ENCODE data around the gene CEP131. TPM values are rescaled to one million over a fixed set of nuclear protein-coding genes. Genes with fewer than 3 reads are reported as not detected.
A peak's percentile ranks its signal among the peaks of the same experiment; 100 is the strongest.
"Not testable (repeated sequence)": the region's sequence is repeated elsewhere in the genome, so short reads cannot be mapped to it uniquely, and the experiment has no call there.

Gene CEP131
- total and polyA plus RNA-seq, 7 experiments from 2014 or later, result 2.7 to 13.0 (median 9.7) TPM

DNA sequence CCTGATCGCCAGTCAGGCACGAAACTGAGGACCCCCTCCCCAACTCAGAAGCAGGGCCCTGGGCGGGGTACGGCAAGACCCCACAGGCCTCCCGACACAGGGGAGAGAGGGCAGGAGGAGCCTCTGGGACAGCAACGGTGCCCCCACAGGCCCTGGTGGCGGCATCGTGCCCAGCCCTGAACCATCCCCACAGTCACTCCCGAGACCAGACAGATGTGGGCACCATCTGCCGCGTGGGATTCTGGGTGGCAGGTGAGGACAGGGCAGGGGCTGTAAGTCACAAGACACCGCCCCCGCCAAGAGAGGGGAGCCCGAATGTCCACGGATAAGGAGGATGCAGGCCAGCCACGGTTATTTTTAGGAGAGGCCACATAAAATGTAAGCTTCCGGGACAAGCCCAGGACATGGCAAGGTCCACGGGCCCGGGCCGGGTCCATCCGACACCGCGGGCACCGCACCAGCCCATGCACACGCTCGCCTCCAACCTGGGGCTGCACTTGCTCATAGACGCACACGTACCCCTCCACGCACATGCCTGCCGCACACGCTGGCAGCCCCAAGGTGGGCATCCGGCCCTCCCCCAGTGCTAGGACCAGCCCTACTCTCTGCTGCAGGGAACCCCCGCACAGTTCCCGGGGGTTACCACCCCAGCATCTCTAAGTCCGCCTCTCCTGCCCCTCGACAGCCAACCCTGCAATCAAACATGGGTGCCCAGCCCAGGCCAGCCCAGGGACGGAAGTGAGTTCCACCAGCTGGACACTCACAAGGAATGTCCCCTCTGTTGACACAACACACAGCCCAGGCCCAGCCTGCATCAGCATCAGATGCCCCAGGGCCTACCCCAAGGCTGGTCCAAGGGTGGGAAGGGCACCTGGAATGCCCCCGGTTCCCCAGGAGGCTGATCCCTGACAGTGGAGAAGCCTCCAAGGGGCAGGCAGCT is 65.6 kb downstream of the CEP131 start:
- DNase-seq, result no peak
- no peaks in the 10 kb centered on the region for H3K36me3 ChIP-seq (ENCODE audit: control insufficient read depth in 2 of 3, insufficient read depth in 3 of 3, low read length in 3 of 3)
- Mint-ChIP-seq H3K4me3 (no peak overlapping the region), H3K36me3 (no peaks in the 10 kb centered on the region), H3K9me3 (no peaks in the 10 kb centered on the region), H3K4me1 (peaks cover 0 to 5% (median 0%) of the 10 kb centered on the region in 7 donors), H3K27ac (no peak overlapping the region), H3K27me3 (peaks cover 0 to 12% (median 6%) of the 10 kb centered on the region in 5 donors)
- CTCF ChIA-PET, result no interaction called here
- no peaks in the 10 kb centered on the region for H3K27me3 ChIP-seq (ENCODE audit: control insufficient read depth in 2 of 2, insufficient read depth in 2 of 2, low read length in 2 of 2)
- H3K4me1 ChIP-seq (ENCODE audit: control insufficient read depth in 2 of 2, insufficient read depth in 2 of 2, low read length in 2 of 2), result no peaks in the 10 kb centered on the region
- no peaks in the 10 kb centered on the region for H3K9me3 ChIP-seq (ENCODE audit: control insufficient read depth in 2 of 3, low read length in 3 of 3)
- ATAC-seq, result no peak
- H3K4me3 ChIP-seq (ENCODE audit: low read length), result no peak overlapping the region
- POLR2A ChIA-PET, result no interaction called here
- no peak overlapping the region for H3K27ac ChIP-seq (ENCODE audit: low read depth, low read length)
- intact Hi-C loops (cut with micrococcal nuclease), result no loop called here

DNA sequence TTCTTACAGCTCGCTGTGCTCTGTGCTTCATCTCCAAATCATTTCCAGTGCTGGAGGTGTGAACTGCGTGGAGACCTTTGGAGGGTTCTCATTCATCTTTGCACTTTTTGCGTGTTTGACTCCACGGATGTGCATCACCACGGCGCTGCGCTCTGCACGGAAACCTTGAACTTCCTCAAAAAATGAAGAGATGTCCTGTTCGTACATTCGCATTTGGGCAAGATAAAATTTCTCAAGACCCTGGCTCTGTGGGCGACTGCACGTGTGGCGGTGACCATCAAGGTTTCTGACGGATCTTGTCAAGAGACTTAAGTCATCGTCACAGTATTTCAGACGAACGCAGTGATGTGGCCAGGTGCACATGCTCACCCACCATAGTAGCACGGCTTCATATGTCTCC is 67.8 kb downstream of the CEP131 start:
- Mint-ChIP-seq H3K4me1 (no peaks in the 10 kb centered on the region), H3K4me3 (no peak overlapping the region), H3K27me3 (peaks cover 0 to 8% (median 5%) of the 10 kb centered on the region in 5 donors), H3K36me3 (no peaks in the 10 kb centered on the region), H3K27ac (peak overlapping the region in 1 of 9 donors; percentile 51), H3K9me3 (no peaks in the 10 kb centered on the region)
- CTCF ChIA-PET, result no interaction called here
- no peaks in the 10 kb centered on the region for H3K36me3 ChIP-seq (ENCODE audit: control insufficient read depth in 2 of 3, insufficient read depth in 3 of 3, low read length in 3 of 3)
- H3K9me3 ChIP-seq (ENCODE audit: control insufficient read depth in 2 of 3, low read length in 3 of 3), result no peaks in the 10 kb centered on the region
- DNase-seq (no peak), ATAC-seq (no peak)
- no peaks in the 10 kb centered on the region for H3K4me1 ChIP-seq (ENCODE audit: control insufficient read depth in 2 of 2, insufficient read depth in 2 of 2, low read length in 2 of 2)
- POLR2A ChIA-PET, result no interaction called here
- H3K27me3 ChIP-seq (ENCODE audit: control insufficient read depth in 2 of 2, insufficient read depth in 2 of 2, low read length in 2 of 2), result no peaks in the 10 kb centered on the region
- no peak overlapping the region for H3K27ac ChIP-seq (ENCODE audit: low read depth, low read length)
- intact Hi-C loops (cut with micrococcal nuclease), result no loop called here
- no peak overlapping the region for H3K4me3 ChIP-seq (ENCODE audit: low read length)

DNA sequence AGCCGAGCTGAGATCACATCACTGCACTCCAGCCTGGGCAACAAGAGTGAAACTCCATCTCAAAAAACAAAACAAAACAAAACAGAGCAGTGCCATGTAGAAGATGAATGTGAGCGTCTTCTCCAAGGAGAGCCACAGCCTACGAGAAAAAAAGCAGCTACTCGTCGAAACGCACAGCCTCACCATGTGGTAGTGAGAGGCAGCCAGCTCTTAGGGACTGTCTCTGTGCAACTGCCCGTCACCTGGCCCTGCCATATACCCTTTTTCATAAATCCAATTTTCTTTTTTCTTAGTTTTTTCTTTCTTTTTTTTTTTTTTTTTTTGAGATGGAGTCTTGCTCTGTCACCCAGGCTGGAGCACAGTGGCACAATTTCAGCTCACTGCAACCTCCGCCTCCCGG is 68.7 kb downstream of the CEP131 start:
- H3K36me3 ChIP-seq (ENCODE audit: control insufficient read depth in 2 of 3, insufficient read depth in 3 of 3, low read length in 3 of 3); CTCF ChIA-PET; H3K27ac Mint-ChIP-seq; H3K4me3 Mint-ChIP-seq; ATAC-seq; H3K9me3 Mint-ChIP-seq; intact Hi-C loops (cut with micrococcal nuclease); DNase-seq; H3K9me3 ChIP-seq (ENCODE audit: control insufficient read depth in 2 of 3, low read length in 3 of 3); H3K4me3 ChIP-seq (ENCODE audit: low read length); H3K4me1 ChIP-seq (ENCODE audit: control insufficient read depth in 2 of 2, insufficient read depth in 2 of 2, low read length in 2 of 2); H3K27me3 ChIP-seq (ENCODE audit: control insufficient read depth in 2 of 2, insufficient read depth in 2 of 2, low read length in 2 of 2); H3K27ac ChIP-seq (ENCODE audit: low read depth, low read length); H3K4me1 Mint-ChIP-seq; H3K36me3 Mint-ChIP-seq: not testable (repeated sequence)
- POLR2A ChIA-PET, result interaction anchor here (0.7 kb wide), 1 partner anchor 819 kb away, joined by 3 read pairs; no protein-coding TSS in a partner anchor
- peaks cover 0 to 10% (median 5%) of the 10 kb centered on the region in 5 donors for H3K27me3 Mint-ChIP-seq

DNA sequence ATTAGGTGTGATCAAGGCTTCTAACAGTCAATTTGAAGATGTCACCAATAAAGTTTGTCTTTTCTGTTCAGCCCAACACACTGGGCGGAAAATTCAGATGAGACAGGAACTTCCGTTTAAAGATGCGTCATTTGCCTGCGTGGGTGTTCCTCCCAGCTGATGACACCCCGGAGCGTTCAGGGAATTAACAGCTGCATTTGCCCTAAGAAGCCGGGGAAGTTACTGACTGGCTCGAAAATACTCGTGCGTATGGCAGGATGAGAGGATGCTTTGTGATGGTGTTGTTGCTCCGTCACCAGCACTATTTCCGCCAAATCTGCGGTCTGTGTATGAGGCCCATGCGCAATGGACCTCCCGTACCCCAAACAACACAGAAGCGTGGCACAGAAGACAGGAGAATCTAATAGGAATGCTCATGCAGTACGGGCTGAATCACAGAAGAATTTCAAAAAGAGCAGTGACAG is 69.4 kb downstream of the CEP131 start:
- no peaks in the 10 kb centered on the region for H3K36me3 Mint-ChIP-seq
- peaks cover 0 to 10% (median 5%) of the 10 kb centered on the region in 5 donors for H3K27me3 Mint-ChIP-seq
- ChIA-PET POLR2A (no interaction called here), CTCF (no interaction called here)
- Histone ChIP-seq H3K27ac (ENCODE audit: low read depth, low read length) (no peak overlapping the region), H3K4me3 (ENCODE audit: low read length) (no peak overlapping the region), H3K27me3 (ENCODE audit: control insufficient read depth in 2 of 2, insufficient read depth in 2 of 2, low read length in 2 of 2) (no peaks in the 10 kb centered on the region), H3K4me1 (ENCODE audit: control insufficient read depth in 2 of 2, insufficient read depth in 2 of 2, low read length in 2 of 2) (no peaks in the 10 kb centered on the region), H3K9me3 (ENCODE audit: control insufficient read depth in 2 of 3, low read length in 3 of 3) (no peaks in the 10 kb centered on the region), H3K36me3 (ENCODE audit: control insufficient read depth in 2 of 3, insufficient read depth in 3 of 3, low read length in 3 of 3) (no peaks in the 10 kb centered on the region)
- ATAC-seq (peak; percentile 16), DNase-seq (no peak)
- no peak overlapping the region for H3K4me3 Mint-ChIP-seq
- H3K9me3 Mint-ChIP-seq, result no peaks in the 10 kb centered on the region
- no peak overlapping the region for H3K27ac Mint-ChIP-seq
- intact Hi-C loops (cut with micrococcal nuclease), result no loop called here
- H3K4me1 Mint-ChIP-seq, result peaks cover 0 to 1% (median 0%) of the 10 kb centered on the region in 7 donors

DNA sequence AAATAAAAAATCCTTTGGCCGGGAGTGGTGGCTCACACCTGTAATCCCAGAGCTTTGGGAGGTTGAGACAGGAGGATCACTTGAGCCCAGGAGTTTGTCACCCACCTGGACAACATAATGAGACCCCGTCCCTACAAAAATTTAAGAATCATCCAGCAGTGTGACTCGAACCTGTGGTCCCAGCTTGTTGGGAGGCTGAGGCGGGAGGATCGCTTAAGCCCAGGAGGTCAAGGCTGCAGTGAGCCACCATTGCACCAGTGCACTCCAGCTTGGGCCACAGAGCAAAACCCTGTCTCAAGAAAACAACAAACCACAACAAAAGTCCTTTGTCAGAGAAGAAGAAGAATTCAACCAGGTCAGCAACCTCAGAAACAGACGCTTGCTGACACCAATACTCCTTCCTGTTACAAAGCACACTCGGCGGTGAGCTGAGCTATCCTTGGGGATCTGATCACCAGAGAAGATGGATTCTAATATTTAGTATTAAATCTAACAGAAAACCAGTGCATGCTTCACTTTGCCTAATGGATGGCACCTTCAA is 70.4 kb downstream of the CEP131 start:
- ATAC-seq (no peak), DNase-seq (no peak)
- Histone ChIP-seq H3K9me3 (ENCODE audit: control insufficient read depth in 2 of 3, low read length in 3 of 3) (no peaks in the 10 kb centered on the region), H3K4me3 (ENCODE audit: low read length) (no peak overlapping the region), H3K4me1 (ENCODE audit: control insufficient read depth in 2 of 2, insufficient read depth in 2 of 2, low read length in 2 of 2) (no peaks in the 10 kb centered on the region), H3K36me3 (ENCODE audit: control insufficient read depth in 2 of 3, insufficient read depth in 3 of 3, low read length in 3 of 3) (no peaks in the 10 kb centered on the region), H3K27ac (ENCODE audit: low read depth, low read length) (no peak overlapping the region), H3K27me3 (ENCODE audit: control insufficient read depth in 2 of 2, insufficient read depth in 2 of 2, low read length in 2 of 2) (no peaks in the 10 kb centered on the region)
- Mint-ChIP-seq H3K27ac (peak overlapping the region in 1 of 9 donors; percentile 59), H3K4me1 (peaks cover 0 to 1% (median 0%) of the 10 kb centered on the region in 7 donors), H3K9me3 (no peaks in the 10 kb centered on the region), H3K27me3 (peaks cover 0 to 14% (median 5%) of the 10 kb centered on the region in 5 donors), H3K36me3 (no peaks in the 10 kb centered on the region), H3K4me3 (no peak overlapping the region)
- ChIA-PET CTCF (no interaction called here), POLR2A (no interaction called here)
- intact Hi-C loops (cut with micrococcal nuclease), result no loop called here

DNA sequence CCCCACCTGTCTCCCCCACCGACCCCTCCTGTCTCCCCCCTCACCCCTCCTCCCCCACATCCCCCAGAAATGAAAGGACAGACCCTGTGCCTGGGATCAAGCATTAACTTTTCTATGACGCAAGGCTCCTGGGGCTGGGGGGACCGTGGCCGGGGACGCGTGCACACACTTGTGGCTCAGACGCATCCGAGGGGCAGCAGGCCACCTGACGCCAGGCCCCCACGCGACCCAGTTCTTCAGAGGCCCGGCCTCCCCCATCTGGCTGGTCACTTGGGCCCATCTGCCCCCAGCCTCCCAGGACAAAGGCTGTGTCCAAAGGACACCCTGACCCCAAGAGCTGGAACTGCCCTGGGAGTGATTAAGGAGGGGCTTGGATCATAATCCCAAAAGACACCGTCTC is 71.5 kb downstream of the CEP131 start:
- ATAC-seq, result no peak
- intact Hi-C loops (cut with micrococcal nuclease), result no loop called here
- Histone ChIP-seq H3K27me3 (ENCODE audit: control insufficient read depth in 2 of 2, insufficient read depth in 2 of 2, low read length in 2 of 2) (no peaks in the 10 kb centered on the region), H3K4me3 (ENCODE audit: low read length) (no peak overlapping the region), H3K9me3 (ENCODE audit: control insufficient read depth in 2 of 3, low read length in 3 of 3) (no peaks in the 10 kb centered on the region), H3K4me1 (ENCODE audit: control insufficient read depth in 2 of 2, insufficient read depth in 2 of 2, low read length in 2 of 2) (no peaks in the 10 kb centered on the region), H3K36me3 (ENCODE audit: control insufficient read depth in 2 of 3, insufficient read depth in 3 of 3, low read length in 3 of 3) (no peaks in the 10 kb centered on the region), H3K27ac (ENCODE audit: low read depth, low read length) (no peak overlapping the region)
- POLR2A ChIA-PET, result no interaction called here
- Mint-ChIP-seq H3K27ac (no peak overlapping the region), H3K27me3 (peaks cover 0 to 14% (median 5%) of the 10 kb centered on the region in 5 donors), H3K4me1 (peaks cover 0 to 1% (median 0%) of the 10 kb centered on the region in 7 donors), H3K36me3 (no peaks in the 10 kb centered on the region), H3K9me3 (no peaks in the 10 kb centered on the region), H3K4me3 (no peak overlapping the region)
- no peak for DNase-seq
- CTCF ChIA-PET, result no interaction called here
